SK-N-SH (cell line): ENCODE results near the gene RABL2B. TPM values are rescaled to one million over a fixed set of nuclear protein-coding genes. Genes with fewer than 3 reads are reported as not detected.

ENCODE experiments used
- CTCF ChIA-PET: fragments of 300-600, 350-600 bp; formaldehyde crosslinking; extraction: SDS; loops from one replicate; lab custom pipeline; 2021; lab: Yijun Ruan, JAX
- POLR2A ChIA-PET: fragments of 350-600 bp; sonication (Branson Sonifier 250); formaldehyde crosslinking; extraction: SDS; loops from one replicate; lab custom pipeline; 2020; ENCODE audit warnings: antibody characterized with exemption, inconsistent platforms; lab: Yijun Ruan, JAX
- DNase-seq: peaks from one replicate; pipeline ENCODE4 v3.0.0; 2012
- H2AFZ ChIP-seq: fragments of 200-600 bp; sonication (generic); 2 replicates; pipeline ENCODE4 v1.8.1; 2016; ENCODE audit warnings: antibody characterized with exemption, mild to moderate bottlenecking, low read depth
- H3F3A ChIP-seq: fragments of 200-600 bp; sonication (generic); replicated peaks from 2 replicates; pipeline ENCODE3; 2016; ENCODE audit warnings: antibody characterized with exemption, mild to moderate bottlenecking; ENCODE audit not compliant: insufficient read depth
- H3K27ac ChIP-seq, 2 experiments: fragments of 200-500 bp in 1 of 2; fragments of 200-600 bp in 1 of 2; sonication (Bioruptor generic) in 1 of 2; sonication (generic), shearing (Covaris generic) in 1 of 2; 2 replicates each; pipeline versions ENCODE4 v1.5.1 to v1.6.1; 2014 to 2016; ENCODE audit warnings: low read depth in 2 of 2, inconsistent platforms in 1 of 2, low read length in 1 of 2, mild to moderate bottlenecking in 1 of 2, mixed read lengths in 1 of 2
- H3K27me3 ChIP-seq: fragments of 200-600 bp; sonication (generic), shearing (Covaris generic); 2 replicates; pipeline ENCODE4 v1.6.1; 2016; ENCODE audit warnings: mixed run types; ENCODE audit not compliant: insufficient read depth
- H3K36me3 ChIP-seq, 2 experiments: fragments of 200-500 bp in 1 of 2; fragments of 200-600 bp in 1 of 2; sonication (Bioruptor generic) in 1 of 2; sonication (generic) in 1 of 2; replicated peaks in 1 of 2; 2 replicates each; pipeline versions ENCODE3 to v1.5.1; 2014 to 2016; ENCODE audit warnings: low read length in 1 of 2, mild to moderate bottlenecking in 1 of 2; ENCODE audit not compliant: insufficient read depth in 2 of 2, control insufficient read depth in 1 of 2
- H3K4me1 ChIP-seq, 2 experiments: fragments of 200-500 bp in 1 of 2; fragments of 200-600 bp in 1 of 2; sonication (Bioruptor generic) in 1 of 2; sonication (generic), shearing (Covaris generic) in 1 of 2; 2 replicates each; pipeline versions ENCODE4 v1.5.1 to v1.6.1; 2014 to 2016; ENCODE audit warnings: low read depth in 1 of 2, low read length in 1 of 2, mixed run types in 1 of 2; ENCODE audit not compliant: insufficient read depth in 2 of 2, control insufficient read depth in 1 of 2
- H3K4me2 ChIP-seq: fragments of 200-600 bp; sonication (generic), shearing (Covaris generic); 2 replicates; pipeline ENCODE4 v1.6.1; 2017; ENCODE audit warnings: mixed run types
- H3K4me3 ChIP-seq, 2 experiments: fragments of 200-500 bp in 1 of 2; fragments of 200-600 bp in 1 of 2; sonication (Bioruptor generic) in 1 of 2; sonication (generic), shearing (Covaris generic) in 1 of 2; 2 replicates each; pipeline versions ENCODE4 v1.5.1 to v1.8.1; 2014 to 2016; ENCODE audit warnings: low read depth in 2 of 2, inconsistent platforms in 1 of 2, low read length in 1 of 2, mild to moderate bottlenecking in 1 of 2, mixed read lengths in 1 of 2, moderate library complexity in 1 of 2
- H3K79me2 ChIP-seq: fragments of 200-600 bp; sonication (generic); 2 replicates; pipeline ENCODE4 v1.8.1; 2017; ENCODE audit warnings: mild to moderate bottlenecking; ENCODE audit not compliant: insufficient read depth
- H3K9ac ChIP-seq: fragments of 200-600 bp; sonication (generic); 2 replicates; pipeline ENCODE4 v1.6.1; 2017; ENCODE audit warnings: mixed run types
- H3K9me2 ChIP-seq: fragments of 200-600 bp; sonication (generic); 2 replicates; pipeline ENCODE4 v1.6.1; 2017; ENCODE audit warnings: mixed run types
- H3K9me3 ChIP-seq: fragments of 200-600 bp; sonication (generic); 2 replicates; pipeline ENCODE4 v1.6.1; 2017; ENCODE audit warnings: mixed run types, mild to moderate bottlenecking, moderate library complexity
- H4K20me1 ChIP-seq: fragments of 200-600 bp; sonication (generic); 2 replicates; pipeline ENCODE4 v1.6.1; 2017; ENCODE audit warnings: mild to moderate bottlenecking, mixed run types; ENCODE audit not compliant: insufficient read depth
- FOSL2 ChIP-seq: IDR thresholded peaks from 2 replicates; pipeline ENCODE4 v1.4.0; 2012; ENCODE audit warnings: low read depth, mild to moderate bottlenecking, moderate library complexity, borderline replicate concordance
- FOXJ3 ChIP-seq: sonication (generic); formaldehyde crosslinking; IDR thresholded peaks from 2 replicates; pipeline ENCODE4 v1.5.1; 2020; ENCODE audit warnings: mild to moderate bottlenecking, missing genetic modification reagents
- FOXM1 ChIP-seq: IDR thresholded peaks from 2 replicates; pipeline ENCODE4 v1.4.0; 2012; ENCODE audit warnings: low read depth, mild to moderate bottlenecking
- GATA2 ChIP-seq: sonication (generic); formaldehyde crosslinking; IDR thresholded peaks from 2 replicates; pipeline ENCODE4 v1.5.0; 2020; ENCODE audit warnings: mild to moderate bottlenecking, missing genetic modification reagents
- JUND ChIP-seq: IDR thresholded peaks from 2 replicates; pipeline ENCODE4 v1.4.0; 2012
- MEF2A ChIP-seq: IDR thresholded peaks from 2 replicates; pipeline ENCODE4 v1.4.0; 2012; ENCODE audit warnings: low read depth, borderline replicate concordance
- NFIC ChIP-seq: IDR thresholded peaks from 2 replicates; pipeline ENCODE4 v1.4.0; 2012; ENCODE audit warnings: borderline replicate concordance
- NRF1 ChIP-seq: IDR thresholded peaks from 2 replicates; pipeline ENCODE4 v1.6.1; 2012; ENCODE audit warnings: low read depth, mild to moderate bottlenecking, low read length
- POLR2AphosphoS5 ChIP-seq: IDR thresholded peaks from 2 replicates; pipeline ENCODE4 v1.6.1; 2012; ENCODE audit warnings: low read depth, low read length
- RAD21 ChIP-seq: IDR thresholded peaks from 2 replicates; pipeline ENCODE4 v1.6.1; 2012; ENCODE audit warnings: mild to moderate bottlenecking, low read length
- RCOR1 ChIP-seq: fragments of 150-350 bp; IDR thresholded peaks from 2 replicates; pipeline ENCODE4 v1.6.1; 2017; ENCODE audit warnings: antibody characterized with exemption, low read length
- RFX5 ChIP-seq: IDR thresholded peaks from 2 replicates; pipeline ENCODE4 v1.6.1; 2012; ENCODE audit warnings: mild to moderate bottlenecking, improper control_type of control experiment, low read length
- RXRA ChIP-seq: IDR thresholded peaks from 2 replicates; pipeline ENCODE4 v1.4.0; 2012; ENCODE audit warnings: low read depth, mild to moderate bottlenecking, borderline replicate concordance
- SIN3A ChIP-seq: IDR thresholded peaks from 2 replicates; pipeline ENCODE4 v1.6.1; 2012; ENCODE audit warnings: low read depth, mild to moderate bottlenecking, low read length, moderate library complexity, borderline replicate concordance
- SMC3 ChIP-seq: IDR thresholded peaks from 2 replicates; pipeline ENCODE4 v1.6.1; 2012; ENCODE audit warnings: low read depth, low read length, improper control_type of control experiment
- TAF1 ChIP-seq: IDR thresholded peaks from 2 replicates; pipeline ENCODE4 v1.6.1; 2012; ENCODE audit warnings: low read depth, mild to moderate bottlenecking, low read length, moderate library complexity, borderline replicate concordance
- TEAD4 ChIP-seq: IDR thresholded peaks from 2 replicates; pipeline ENCODE4 v1.4.0; 2012; ENCODE audit warnings: mild to moderate bottlenecking, borderline replicate concordance; ENCODE audit not compliant: insufficient read depth
- WGBS: methylation state at CpG from one replicate; pipeline ENCODE4 v1.1.6; 2017; ENCODE audit warnings: low lambda C conversion rate; 5-methylcytosine and 5-hydroxymethylcytosine counted together
- polyA plus RNA-seq, 3 experiments: library from polyadenylated mRNA; depleted of rRNA; stranded (reverse); fragments of >200 nt; gene quantifications; 2 replicates each; pipeline ENCODE4 v1.2.3, GENCODE V29; 2012
- TF ChIP-seq, protein P1 (sequence below): IDR thresholded peaks from 2 replicates; pipeline ENCODE4 v1.4.0; 2012; ENCODE audit warnings: low read depth, borderline replicate concordance
- TF ChIP-seq, protein P2 (sequence below): fragments of 200-600 bp; sonication (generic); IDR thresholded peaks from 2 replicates; pipeline ENCODE4 v1.6.1; 2017; ENCODE audit warnings: antibody characterized with exemption, mild to moderate bottlenecking, moderate library complexity
- TF ChIP-seq, protein P3 (sequence below): IDR thresholded peaks from 2 replicates; pipeline ENCODE4 v1.4.0; 2012; ENCODE audit warnings: low read depth, borderline replicate concordance
- TF ChIP-seq, protein P4 (sequence below): IDR thresholded peaks from 2 replicates; pipeline ENCODE4; 2012

The RABL2B gene
- polyA plus RNA-seq, 1 of the 3 experiments (the other 2 are of a cell fraction): 61.7 TPM

DNA sequence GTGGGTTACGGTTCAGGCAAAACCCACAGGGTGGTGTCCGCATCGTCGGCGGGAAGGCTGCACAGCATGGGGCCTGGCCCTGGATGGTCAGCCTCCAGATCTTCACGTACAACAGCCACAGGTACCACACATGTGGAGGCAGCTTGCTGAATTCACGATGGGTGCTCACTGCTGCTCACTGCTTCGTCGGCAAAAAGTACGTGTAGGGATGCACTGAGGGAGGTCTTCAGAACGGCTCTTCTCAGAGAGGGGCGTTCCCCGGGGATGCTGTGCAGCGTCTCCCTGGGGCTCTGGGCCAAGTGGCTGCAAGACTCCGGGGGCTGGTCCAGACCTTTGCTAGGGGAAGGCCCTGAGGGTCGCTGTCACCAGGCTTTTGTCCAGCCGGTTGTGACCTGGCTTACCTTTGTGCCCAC, 44.2 kb downstream of the RABL2B start:
- Histone ChIP-seq H3K36me3 (no peaks in the 10 kb centered on the region), H2AFZ (no peak overlapping the region), H3F3A (no peaks in the 10 kb centered on the region), H3K9me2 (no peaks in the 10 kb centered on the region), H3K9ac (no peak overlapping the region), H3K27ac (no peak overlapping the region), H3K4me1 (no peaks in the 10 kb centered on the region; a peak in 1 of 4 replicates), H4K20me1 (no peaks in the 10 kb centered on the region), H3K27me3 (no peaks in the 10 kb centered on the region), H3K4me3 (no peak overlapping the region), H3K79me2 (no peaks in the 10 kb centered on the region), H3K9me3 (no peaks in the 10 kb centered on the region), H3K4me2 (no peak overlapping the region)
- ChIA-PET POLR2A (no interaction called here), CTCF (no interaction called here)
- TF ChIP-seq POLR2AphosphoS5 (no peak), RFX5 (no peak), TAF1 (no peak)
- 91% methylated on average over 7 of the region's 17 CpGs for WGBS
- no peak for DNase-seq

DNA sequence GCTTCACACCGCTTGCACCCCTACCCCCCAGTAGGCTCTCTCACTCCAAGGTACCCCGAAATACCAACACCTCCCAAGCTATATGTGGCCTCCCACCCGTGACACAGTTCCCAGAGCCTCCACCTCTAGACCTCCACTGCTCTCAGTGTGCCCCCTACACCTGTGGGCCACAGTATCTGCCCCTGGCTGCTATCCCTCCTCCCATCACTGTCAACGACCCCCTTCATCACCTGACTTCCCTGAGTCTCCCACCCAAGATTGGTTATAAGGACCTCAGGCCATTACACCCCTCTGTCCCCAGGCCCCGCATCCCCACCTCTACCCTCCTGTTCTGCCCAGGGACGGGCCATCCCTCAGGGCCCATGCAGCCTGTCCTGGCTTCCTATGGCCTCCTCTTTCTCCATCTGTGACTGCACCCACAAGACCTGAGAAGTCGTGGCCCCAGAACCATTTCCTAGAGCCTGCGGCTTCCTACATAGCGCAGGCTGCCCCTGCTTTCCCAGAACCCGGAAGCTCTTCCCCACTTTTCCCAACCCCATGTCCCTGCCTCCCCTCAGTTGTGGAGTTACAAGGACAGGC, 44.7 kb downstream of the RABL2B start:
- ChIA-PET POLR2A (no interaction called here), CTCF (interaction anchor here (1.0 kb wide), 1 partner anchor 16 kb away, joined by 4 read pairs; no protein-coding TSS in a partner anchor)
- Histone ChIP-seq H3K4me3 (no peak overlapping the region), H3F3A (no peaks in the 10 kb centered on the region), H2AFZ (no peak overlapping the region), H4K20me1 (no peaks in the 10 kb centered on the region), H3K4me1 (peaks cover 0 to 3% of the 10 kb centered on the region in 2 experiments; a peak in 1 of 4 replicates), H3K9ac (no peak overlapping the region), H3K27ac (no peak overlapping the region), H3K36me3 (no peaks in the 10 kb centered on the region), H3K9me3 (no peaks in the 10 kb centered on the region), H3K27me3 (no peaks in the 10 kb centered on the region), H3K4me2 (no peak overlapping the region), H3K9me2 (no peaks in the 10 kb centered on the region), H3K79me2 (no peaks in the 10 kb centered on the region)
- WGBS: 62% methylated on average over 10 of the region's 10 CpGs
- DNase-seq: no peak
- TF ChIP-seq, protein P1, sequence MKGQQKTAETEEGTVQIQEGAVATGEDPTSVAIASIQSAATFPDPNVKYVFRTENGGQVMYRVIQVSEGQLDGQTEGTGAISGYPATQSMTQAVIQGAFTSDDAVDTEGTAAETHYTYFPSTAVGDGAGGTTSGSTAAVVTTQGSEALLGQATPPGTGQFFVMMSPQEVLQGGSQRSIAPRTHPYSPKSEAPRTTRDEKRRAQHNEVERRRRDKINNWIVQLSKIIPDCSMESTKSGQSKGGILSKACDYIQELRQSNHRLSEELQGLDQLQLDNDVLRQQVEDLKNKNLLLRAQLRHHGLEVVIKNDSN: no peak
- TF ChIP-seq FOXM1 (no peak), TEAD4 (no peak), NRF1 (no peak), RAD21 (no peak), NFIC (no peak), RFX5 (no peak), GATA2 (CRISPR knock-in tag) (no peak), SMC3 (no peak), FOXJ3 (CRISPR knock-in tag) (no peak), RXRA (no peak), MEF2A (no peak), SIN3A (no peak), FOSL2 (no peak), RCOR1 (no peak), JUND (no peak)
- TF ChIP-seq, protein P2, sequence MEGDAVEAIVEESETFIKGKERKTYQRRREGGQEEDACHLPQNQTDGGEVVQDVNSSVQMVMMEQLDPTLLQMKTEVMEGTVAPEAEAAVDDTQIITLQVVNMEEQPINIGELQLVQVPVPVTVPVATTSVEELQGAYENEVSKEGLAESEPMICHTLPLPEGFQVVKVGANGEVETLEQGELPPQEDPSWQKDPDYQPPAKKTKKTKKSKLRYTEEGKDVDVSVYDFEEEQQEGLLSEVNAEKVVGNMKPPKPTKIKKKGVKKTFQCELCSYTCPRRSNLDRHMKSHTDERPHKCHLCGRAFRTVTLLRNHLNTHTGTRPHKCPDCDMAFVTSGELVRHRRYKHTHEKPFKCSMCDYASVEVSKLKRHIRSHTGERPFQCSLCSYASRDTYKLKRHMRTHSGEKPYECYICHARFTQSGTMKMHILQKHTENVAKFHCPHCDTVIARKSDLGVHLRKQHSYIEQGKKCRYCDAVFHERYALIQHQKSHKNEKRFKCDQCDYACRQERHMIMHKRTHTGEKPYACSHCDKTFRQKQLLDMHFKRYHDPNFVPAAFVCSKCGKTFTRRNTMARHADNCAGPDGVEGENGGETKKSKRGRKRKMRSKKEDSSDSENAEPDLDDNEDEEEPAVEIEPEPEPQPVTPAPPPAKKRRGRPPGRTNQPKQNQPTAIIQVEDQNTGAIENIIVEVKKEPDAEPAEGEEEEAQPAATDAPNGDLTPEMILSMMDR: no peak
- TF ChIP-seq, protein P3, sequence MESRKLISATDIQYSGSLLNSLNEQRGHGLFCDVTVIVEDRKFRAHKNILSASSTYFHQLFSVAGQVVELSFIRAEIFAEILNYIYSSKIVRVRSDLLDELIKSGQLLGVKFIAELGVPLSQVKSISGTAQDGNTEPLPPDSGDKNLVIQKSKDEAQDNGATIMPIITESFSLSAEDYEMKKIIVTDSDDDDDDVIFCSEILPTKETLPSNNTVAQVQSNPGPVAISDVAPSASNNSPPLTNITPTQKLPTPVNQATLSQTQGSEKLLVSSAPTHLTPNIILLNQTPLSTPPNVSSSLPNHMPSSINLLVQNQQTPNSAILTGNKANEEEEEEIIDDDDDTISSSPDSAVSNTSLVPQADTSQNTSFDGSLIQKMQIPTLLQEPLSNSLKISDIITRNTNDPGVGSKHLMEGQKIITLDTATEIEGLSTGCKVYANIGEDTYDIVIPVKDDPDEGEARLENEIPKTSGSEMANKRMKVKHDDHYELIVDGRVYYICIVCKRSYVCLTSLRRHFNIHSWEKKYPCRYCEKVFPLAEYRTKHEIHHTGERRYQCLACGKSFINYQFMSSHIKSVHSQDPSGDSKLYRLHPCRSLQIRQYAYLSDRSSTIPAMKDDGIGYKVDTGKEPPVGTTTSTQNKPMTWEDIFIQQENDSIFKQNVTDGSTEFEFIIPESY: no peak
- TF ChIP-seq, protein P4, sequence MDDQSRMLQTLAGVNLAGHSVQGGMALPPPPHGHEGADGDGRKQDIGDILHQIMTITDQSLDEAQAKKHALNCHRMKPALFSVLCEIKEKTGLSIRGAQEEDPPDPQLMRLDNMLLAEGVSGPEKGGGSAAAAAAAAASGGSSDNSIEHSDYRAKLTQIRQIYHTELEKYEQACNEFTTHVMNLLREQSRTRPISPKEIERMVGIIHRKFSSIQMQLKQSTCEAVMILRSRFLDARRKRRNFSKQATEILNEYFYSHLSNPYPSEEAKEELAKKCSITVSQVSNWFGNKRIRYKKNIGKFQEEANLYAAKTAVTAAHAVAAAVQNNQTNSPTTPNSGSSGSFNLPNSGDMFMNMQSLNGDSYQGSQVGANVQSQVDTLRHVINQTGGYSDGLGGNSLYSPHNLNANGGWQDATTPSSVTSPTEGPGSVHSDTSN: no peak
